ENCODE results near the gene MED31.
"Not testable (repeated sequence)": the region's sequence is repeated elsewhere in the genome, so short reads cannot be mapped to it uniquely, and the experiment has no call there.

MED31 gene

DNA sequence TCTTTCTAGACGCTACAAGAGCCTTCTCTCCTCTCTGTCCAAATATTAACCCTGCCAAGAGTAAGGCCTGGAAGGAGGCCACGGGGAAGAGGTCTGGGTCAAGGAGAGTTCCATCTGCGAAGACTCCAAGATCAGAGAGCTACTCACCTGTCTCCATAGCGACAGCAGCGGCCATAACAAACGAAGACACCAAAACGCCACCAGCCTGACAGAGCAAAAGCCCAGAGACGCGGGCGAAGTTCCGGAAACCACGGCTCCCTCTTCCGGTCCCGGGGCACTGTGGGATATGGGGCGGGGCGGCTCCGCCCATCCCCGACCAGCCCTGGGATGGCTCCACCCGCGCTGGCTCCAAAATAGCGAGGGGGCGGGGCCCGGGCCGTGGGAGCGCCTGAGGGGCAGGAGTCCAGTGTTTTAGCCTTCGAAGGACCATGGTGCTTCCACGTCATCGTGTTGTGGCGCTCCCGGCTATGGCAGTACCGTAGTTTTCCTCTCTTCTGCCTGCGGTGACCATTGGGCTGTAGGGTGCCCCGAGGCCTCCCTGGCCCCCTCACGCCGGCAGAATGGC is at the start of gene MED31, which contains the start of gene C17orf100:
Gene MED31 (minus strand): TSS at position 252 of the 565 bp plus-strand sequence. CDS start 77 bp downstream, at position 175.
Gene C17orf100 (plus strand): TSS at position 409 of the 565 bp plus-strand sequence. CDS start 152 bp downstream, at position 561.
- peak; percentile 99 for DNase-seq (ENCODE audit: low spot score)

- no peak for DNase-seq (ENCODE audit: low spot score)
These were observed 49.5 kb upstream of the MED31 start for GRCh38 chr17:6700948-6701307.

DNA sequence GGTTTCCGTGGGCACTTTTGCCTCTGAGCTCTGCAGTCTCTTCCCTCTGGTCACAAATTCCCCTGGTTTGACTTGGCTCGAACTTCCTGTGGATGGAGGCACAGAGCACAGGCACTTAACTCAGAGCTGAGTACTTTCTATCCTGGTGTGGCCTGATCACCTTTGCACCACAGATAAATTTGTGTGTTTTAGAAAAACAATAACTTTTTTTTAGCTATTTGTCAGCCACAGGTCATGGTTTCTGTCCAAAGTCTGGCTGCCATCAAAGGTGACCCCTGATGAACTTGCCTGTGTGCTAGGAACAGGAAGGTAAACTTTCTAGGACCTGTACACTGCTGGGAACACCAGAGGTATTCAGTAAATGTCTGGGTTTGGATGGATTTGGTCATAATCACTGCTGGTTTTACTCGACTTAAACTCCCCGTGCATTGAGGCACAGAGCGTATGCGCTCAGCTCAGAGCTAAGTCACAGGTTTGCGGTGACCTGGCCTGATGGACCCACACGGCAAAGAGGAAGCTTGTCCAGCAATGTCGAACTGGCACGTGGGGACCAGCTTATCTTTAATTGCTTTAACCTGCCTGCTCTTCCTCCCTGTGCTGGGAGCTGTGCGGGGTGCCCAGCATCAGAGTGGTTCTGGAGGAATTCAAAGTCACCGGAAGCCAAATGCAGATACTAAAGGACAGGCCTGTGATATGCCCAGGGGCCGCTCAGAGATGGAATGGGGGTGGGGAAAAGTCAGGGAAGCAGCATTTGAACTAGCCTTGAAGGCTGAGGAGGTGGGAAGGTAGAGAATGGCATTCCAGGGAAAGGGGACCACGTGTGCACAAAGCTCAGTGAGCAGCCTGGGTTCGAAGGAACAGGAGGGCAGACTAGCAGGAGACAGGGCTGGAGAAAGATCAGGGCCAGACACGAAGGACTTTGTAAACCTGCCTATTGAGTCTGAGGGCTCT is 48.9 kb upstream of the MED31 start:
- no peak for DNase-seq (ENCODE audit: low spot score)

DNA sequence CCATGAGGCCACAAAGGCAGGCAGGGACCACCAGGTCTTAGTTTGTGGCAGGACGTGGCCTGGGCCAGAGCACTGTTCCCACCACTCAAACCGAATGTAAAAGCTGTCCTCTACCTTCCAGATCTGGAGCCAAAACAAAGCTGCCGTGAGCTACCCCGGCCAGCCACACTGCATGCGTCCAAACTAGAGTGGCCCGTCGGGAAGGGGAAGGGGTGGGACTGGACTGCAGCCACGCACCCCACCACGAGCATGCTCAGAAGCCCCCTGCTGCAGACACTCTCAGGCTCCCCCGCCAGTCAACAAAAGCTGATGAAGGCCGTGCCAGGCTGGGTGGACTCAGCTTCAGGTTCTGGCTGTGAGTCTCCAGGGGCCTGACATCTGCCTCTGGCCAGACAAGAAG is 46.6 kb upstream of the MED31 start:
- DNase-seq (ENCODE audit: low spot score) = no peak

- DNase-seq (ENCODE audit: low spot score) = no peak
These were observed 45.5 kb upstream of the MED31 start for GRCh38 chr17:6696906-6697305.

DNA sequence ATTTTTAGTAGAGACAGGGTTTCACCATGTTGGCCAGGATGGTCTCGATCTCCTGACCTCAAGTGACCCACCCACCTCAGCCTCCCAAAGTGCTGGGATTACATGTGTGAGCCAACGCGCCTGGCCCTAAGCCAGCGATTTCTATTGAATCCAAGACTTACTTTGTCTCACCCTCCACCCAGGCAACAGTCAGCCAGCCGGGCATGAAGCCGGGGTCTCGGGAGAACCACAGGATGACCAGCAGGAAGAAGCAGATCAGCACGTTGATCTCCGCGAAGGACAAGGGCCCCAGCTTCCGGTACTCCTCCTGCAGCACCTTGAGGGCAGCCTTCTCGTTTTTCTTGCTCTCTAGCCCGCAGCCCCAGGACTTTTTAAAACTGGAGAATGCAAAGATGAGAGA is 44.2 kb upstream of the MED31 start:
- DNase-seq (ENCODE audit: low spot score) = no peak

DNA sequence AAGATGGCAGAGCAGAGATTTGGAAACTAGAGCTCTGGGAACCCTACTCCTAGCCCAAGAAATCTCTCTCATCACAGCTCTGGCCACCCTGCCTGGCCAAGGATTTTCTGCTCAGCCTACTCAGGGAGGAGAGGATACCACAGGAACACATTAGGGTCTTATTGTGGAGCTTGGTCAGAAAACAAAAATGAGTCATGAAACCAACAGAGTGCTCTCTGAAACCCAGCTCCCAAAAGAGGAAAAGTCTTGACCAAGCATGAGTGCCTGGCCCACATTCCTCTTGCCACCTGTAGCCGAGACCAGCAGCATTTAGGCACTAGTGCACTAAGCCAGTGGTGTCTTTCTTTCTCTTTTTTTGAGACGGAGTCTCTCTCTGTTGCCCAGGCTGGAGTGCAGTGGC is 43.6 kb upstream of the MED31 start:
- no peak for DNase-seq (ENCODE audit: low spot score)

GRCh38 chr17:6691958-6692357 is 40.6 kb upstream of the MED31 start:
- not testable (repeated sequence) for DNase-seq (ENCODE audit: low spot score)

DNA sequence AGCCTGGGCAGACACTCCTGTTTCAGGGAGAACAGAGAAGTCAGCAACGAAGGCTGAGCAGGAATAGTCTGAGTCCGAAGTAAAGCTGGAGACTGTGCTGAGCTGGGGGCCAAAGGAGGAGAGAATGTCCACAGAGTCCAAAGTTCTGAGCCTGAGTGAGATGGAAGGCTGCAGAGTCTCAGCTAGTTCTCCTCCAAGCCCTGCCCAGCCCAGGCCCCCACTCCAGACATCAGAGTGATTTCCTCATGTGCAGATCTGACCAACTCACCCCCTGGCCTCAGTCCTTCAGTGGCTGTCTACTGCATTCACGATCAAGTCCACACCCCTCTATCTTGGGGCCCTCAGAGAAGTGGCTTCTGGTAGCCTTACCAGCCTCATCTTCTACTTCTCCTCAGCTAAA is 40.1 kb upstream of the MED31 start:
- no peak for DNase-seq (ENCODE audit: low spot score)

DNA sequence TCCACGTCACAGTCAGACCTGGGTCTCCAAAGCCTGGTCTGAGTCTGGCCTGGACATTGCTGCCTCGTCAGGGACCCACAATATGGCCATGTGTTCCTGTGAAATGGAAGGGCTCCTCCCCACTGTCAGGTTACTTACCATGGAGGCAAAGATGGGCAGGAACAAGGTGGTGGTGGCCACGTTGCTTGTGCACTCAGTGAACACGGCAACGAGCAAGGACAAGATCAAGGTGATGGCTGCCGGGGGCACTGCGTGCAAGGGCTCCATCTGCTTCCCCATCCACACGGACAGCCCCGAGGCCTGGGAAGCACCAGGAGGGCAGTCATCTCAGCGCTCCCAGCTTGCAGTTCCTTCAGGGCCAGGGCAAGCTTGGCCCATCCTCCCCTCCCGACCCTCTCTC is 39.2 kb upstream of the MED31 start:
- DNase-seq (ENCODE audit: low spot score) = no peak

DNA sequence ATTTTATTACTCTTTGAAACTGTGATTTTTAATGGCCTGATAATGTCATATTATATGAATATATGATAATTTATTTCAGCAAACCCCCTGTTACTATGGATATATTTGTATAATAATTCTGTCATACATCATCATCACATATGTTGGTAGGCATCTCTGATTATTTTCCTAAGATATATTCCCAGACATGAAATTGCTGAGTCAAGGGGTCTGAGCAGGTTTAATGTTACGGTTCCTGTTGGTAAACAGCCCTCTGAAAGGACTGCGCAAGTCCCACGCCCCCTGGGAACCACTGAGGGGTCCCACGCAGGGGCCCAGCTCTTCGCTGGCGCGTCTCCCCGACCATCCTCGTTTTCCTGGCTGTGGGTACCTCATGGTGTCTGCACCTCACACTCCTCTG is 37.5 kb upstream of the MED31 start:
- no peak for DNase-seq (ENCODE audit: low spot score)

DNA sequence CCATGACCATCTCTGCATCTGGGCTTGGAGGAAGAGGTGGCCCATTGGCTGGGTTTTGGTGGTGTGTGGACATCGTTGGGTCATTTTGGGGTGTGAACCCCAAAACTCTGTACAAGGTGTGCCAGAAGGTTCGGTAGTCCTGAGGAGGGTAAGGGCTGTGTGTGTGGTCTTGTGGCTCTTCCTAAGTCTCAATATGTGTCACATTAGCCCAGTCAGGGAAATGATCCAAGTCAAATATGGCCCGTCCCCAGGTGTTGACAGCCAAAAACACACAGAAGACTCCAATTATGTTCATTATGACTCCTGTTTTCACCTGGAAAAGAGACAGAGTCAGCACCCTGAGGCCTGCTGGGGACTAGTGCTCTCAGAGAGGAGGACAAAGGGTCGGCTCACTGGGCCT is 34.6 kb upstream of the MED31 start:
- DNase-seq (ENCODE audit: low spot score) = no peak

DNA sequence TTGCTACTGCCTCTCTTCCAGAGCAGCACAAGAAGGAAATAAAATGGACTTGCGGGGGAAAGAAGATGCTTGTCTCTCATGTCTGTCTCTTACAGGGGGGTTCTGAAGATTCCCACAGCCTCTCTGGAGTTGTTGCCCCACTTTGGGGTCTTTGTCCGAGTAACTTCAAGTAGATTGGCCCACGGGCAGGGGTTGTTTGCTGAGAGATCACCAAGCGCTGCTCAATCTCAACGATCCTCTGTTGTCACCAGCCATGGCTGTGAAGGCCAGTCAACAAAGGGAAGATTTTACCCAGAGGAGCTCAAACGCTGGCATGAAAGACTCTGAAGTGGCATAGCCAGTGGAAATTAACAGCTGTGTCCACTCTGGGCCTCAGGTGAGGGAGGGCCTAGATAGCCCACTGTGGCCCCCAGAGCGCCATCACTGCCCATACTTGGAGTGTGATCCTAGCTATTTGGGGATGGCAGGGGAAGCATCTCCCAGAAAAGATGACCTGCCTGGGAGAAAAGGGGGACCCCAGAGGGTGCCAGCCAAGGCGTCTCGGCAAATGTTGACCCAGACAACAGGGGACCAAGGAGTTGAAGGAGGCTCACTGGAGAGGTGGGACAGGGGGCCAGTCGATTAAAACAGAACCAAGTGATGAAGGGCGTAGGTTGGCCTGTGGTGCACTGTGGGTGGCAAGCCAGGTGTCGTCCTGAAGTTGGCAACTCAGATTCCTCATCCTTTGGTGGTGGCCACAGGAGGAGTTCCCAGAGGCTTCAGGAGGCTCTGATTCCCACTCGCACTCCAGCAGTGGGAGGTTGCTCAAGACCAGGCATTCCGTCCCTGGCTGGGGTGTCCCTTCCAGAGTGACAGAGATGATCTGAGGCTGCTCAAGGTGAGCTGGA is 33.7 kb upstream of the MED31 start:
- no peak for DNase-seq (ENCODE audit: low spot score)

GRCh38 chr17:6684460-6684783 is 33.0 kb upstream of the MED31 start:
- DNase-seq (ENCODE audit: low spot score) = no peak

DNA sequence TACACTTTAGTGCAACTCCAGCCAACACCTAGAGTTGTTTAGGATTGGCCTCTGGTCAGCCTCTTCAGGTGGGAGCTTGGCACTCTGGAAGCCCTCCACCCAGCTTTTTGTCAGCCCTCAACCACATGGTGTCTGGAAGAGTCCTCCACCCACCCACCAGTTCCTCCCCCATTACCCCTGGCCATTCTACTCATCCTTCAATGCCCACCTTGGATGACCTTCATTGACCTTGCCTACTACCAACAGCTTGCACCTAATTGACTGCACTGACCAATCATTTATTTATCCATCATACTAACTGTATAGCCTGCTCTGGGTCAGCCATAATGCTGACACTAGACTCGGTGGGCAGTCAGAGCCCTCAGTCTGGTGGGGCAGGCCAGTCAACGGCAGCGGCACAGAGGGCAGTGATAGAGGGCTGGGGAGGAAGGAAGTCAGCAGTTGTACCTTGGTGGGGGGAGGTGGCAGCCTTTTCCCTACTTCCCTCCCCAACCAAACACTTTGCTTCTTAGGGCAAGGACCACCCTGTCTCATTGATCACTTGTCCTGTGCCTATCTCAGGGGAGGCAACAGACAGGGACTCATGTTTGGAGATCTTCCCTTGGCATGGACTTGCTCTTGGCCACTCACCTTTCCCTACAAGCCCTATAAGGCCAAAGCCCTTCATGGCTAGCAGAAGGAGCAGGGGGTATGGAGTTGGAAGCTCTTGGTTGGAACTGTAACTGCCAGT is 32.5 kb upstream of the MED31 start:
- no peak for DNase-seq (ENCODE audit: low spot score)

DNA sequence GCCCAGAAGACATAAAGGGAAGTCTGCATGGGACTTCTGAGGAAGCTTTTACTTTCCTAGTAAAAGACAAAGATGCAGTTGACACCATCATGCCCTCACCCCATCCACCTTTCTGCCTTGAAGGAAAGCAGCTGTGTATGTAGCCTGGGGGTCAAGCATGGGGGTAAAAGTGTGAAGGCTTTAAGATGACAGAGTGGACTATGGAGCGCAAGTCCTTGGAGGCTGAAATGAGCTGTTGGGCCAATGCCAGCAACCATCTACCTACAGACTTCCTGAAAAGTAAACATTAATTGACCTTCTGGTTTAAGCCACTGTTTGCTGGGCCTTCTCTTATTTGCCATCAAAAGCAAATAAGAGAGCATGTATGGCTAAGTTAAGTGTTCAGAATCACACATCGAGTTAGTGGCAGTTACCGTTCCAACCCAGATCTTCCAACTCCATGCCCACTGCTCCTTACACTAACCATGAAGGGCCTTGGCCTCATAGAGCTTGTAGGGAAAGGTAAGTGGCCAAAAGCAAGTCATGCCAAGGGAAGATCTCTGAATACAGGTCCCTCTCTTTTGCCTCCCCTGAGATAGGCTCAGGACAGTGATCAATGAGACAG is 31.8 kb upstream of the MED31 start:
- DNase-seq (ENCODE audit: low spot score) = no peak

DNA sequence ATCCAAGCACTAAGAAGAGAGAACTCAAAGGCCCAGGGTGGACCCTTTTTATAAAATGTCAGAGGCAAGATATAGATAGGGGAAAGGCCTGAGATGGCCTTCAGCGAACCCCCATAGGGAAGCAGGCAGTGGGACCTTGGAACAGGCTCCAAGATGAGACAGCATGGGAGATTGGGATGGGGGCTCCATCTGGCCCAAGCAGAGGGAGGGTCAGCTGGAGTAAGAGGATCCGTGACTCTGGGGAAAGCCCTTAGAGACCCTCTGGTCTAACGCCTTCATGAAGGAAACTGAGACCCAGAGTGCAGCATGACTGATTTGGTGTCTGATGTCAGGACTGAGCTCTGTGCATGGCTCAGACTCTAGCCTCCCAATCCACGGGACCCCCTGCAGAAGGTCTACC is 30.9 kb upstream of the MED31 start:
- DNase-seq (ENCODE audit: low spot score) = no peak

- DNase-seq (ENCODE audit: low spot score) = no peak
These were observed 30.3 kb upstream of the MED31 start for GRCh38 chr17:6681671-6682070.

DNA sequence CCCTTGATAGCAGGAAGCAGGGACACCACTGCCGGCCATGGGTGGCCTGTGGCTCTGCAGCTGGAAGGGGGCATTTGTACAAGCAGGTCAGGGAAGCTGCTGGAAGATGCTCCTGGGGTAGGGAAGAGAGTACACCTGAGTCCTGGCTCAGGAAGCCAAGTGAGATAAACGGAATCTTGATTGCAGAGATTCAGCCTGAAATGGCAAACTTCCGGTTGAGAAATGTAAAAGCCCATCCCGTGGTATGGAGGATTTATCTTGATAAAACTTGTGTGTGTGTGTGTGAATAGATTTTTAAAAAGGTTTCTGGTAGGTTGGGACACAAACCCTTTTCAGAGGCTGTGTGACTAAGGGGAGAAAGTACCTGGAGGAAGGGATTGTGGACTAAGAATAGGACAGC is 29.8 kb upstream of the MED31 start:
- DNase-seq (ENCODE audit: low spot score) = no peak

- DNase-seq (ENCODE audit: low spot score) = no peak
These were observed 27.8 kb upstream of the MED31 start for GRCh38 chr17:6679241-6679640.

- DNase-seq (ENCODE audit: low spot score) = no peak
These were observed 26.5 kb upstream of the MED31 start for GRCh38 chr17:6677946-6678345.
